Lung (tissue), 12 donors: ENCODE data around the gene PTER. TPM values are rescaled to one million over a fixed set of nuclear protein-coding genes. Genes with fewer than 3 reads are reported as not detected.

Experiments
- ATAC-seq: fragments of 200-7000 bp; cut with Tn5 transposase; one replicate; pipeline ENCODE4 v1.9.1; 2020; ENCODE audit warnings: moderate number of reproducible peaks; ENCODE audit not compliant: insufficient read depth, low FRiP score
- DNase-seq, 3 donors: peaks; one replicate each; pipeline ENCODE4 v3.0.0-alpha.2; 2013 to 2017
- H3K27ac ChIP-seq, 2 donors: one replicate each; pipeline ENCODE4 v1.5.1; 2013; ENCODE audit warnings: mild to moderate bottlenecking in 2 of 2, moderate library complexity in 2 of 2, control low read depth in 1 of 2, inconsistent platforms in 1 of 2, low read depth in 1 of 2, low read length in 1 of 2
- H3K27me3 ChIP-seq, 3 donors: one replicate each; pipeline ENCODE4 v1.5.1; 2013; ENCODE audit warnings: low read length in 2 of 3; ENCODE audit not compliant: control insufficient read depth in 3 of 3, insufficient read depth in 3 of 3
- H3K36me3 ChIP-seq, 4 donors: one replicate each; pipeline ENCODE4 v1.5.1; 2013; ENCODE audit warnings: low read length in 4 of 4, mild to moderate bottlenecking in 1 of 4, moderate library complexity in 1 of 4; ENCODE audit not compliant: control insufficient read depth in 4 of 4, insufficient read depth in 4 of 4
- H3K4me1 ChIP-seq, 5 donors: one replicate each; pipeline ENCODE4 v1.5.1; 2013; ENCODE audit warnings: low read length in 5 of 5, mild to moderate bottlenecking in 2 of 5, moderate library complexity in 1 of 5; ENCODE audit not compliant: control insufficient read depth in 5 of 5, insufficient read depth in 5 of 5
- H3K4me3 ChIP-seq: one replicate; pipeline ENCODE4 v1.5.1; 2013; ENCODE audit warnings: mild to moderate bottlenecking, control low read depth, moderate library complexity
- H3K9ac ChIP-seq, 2 donors: one replicate each; pipeline ENCODE4 v1.5.1; 2013; ENCODE audit warnings: low read length in 2 of 2, control low read depth in 1 of 2; ENCODE audit not compliant: insufficient read depth in 1 of 2
- H3K9me3 ChIP-seq, 4 donors: one replicate each; pipeline ENCODE4 v1.5.1; 2013; ENCODE audit warnings: low read length in 3 of 4, mild to moderate bottlenecking in 1 of 4, moderate library complexity in 1 of 4; ENCODE audit not compliant: control insufficient read depth in 4 of 4, insufficient read depth in 3 of 4
- CTCF ChIP-seq: IDR thresholded peaks from 2 replicates; pipeline ENCODE4 v1.5.1; 2012; ENCODE audit warnings: mild to moderate bottlenecking; ENCODE audit errors: control extremely low read depth, extremely low read depth
- WGBS, 2 donors: extraction: QIAGEN DNeasy Blood & Tissue Kit; methylation state at CpG; one replicate each; pipeline ENCODE4 v1.1.7; 2013; 5-methylcytosine and 5-hydroxymethylcytosine counted together
- polyA plus RNA-seq, 2 donors: library from polyadenylated mRNA; stranded (reverse); fragments of 200-250 nt; gene quantifications; one replicate each; pipeline ENCODE4 v1.2.1, GENCODE V29; 2013
- total RNA-seq, 2 donors: library from RNA; depleted of rRNA in 1 of 2; stranded (reverse); fragments of >200 nt in 1 of 2; gene quantifications; one replicate each; pipeline ENCODE4 v1.2.1, GENCODE V29; 2014 to 2021
- donor health status: control.
- donor health status: control.
- donor health status: Bipolar disorder and iron deficiency.
- donor health status: healthy.
- donor health status: DM: yes; HTN: yes; CAD: no.

The PTER gene
- total and polyA plus RNA-seq, 4 donors = 4.9 to 13.3 (median 10.3) TPM

DNA sequence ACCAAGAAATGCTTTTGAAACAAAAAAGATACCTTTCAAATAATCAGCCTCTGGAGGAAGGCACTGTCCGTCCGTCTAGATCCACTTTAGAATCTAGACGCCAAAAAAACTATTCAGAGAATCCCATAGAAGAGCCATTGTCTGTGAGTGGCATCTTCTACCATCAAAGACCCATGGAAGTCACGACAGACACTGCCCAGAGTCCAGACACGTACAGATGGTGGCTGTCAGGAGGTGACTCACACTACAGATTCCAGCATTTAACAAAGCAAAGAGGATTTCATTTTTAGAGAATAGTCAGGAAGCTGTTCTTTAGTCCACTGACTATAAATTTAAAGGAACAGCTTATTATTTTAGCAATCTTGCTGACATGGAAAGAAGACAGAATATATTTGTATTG, 73.2 kb downstream of the PTER start:
- WGBS, 2 donors = 85 to 94% methylated on average over 5 of the region's 5 CpGs
- H3K4me3 ChIP-seq = no peak overlapping the region
- H3K27ac ChIP-seq = no peak overlapping the region
- no peaks in the 10 kb centered on the region for H3K9me3 ChIP-seq
- DNase-seq (no peak), ATAC-seq (no peak)
- H3K36me3 ChIP-seq = peaks cover 0 to 6% (median 2%) of the 10 kb centered on the region in 4 donors
- no peaks in the 10 kb centered on the region for H3K27me3 ChIP-seq
- H3K4me1 ChIP-seq = no peaks in the 10 kb centered on the region
- no peak overlapping the region for H3K9ac ChIP-seq
- no peak for TF ChIP-seq CTCF

DNA sequence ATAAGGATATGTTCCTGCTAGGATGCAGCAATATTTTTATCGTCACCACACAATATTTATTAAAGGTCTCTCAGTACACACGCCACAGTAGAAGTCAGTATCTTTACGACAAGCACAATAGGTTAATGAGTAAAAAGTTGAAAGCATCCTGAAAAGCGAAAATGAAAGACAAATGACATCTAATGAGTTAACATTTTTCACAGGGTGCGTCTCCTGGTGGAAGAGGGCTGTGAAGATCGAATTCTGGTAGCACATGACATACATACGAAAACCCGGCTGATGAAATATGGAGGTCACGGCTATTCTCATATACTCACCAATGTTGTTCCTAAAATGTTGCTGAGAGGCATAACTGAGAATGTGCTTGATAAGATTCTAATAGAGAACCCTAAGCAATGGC, 74.0 kb downstream of the PTER start:
- no peaks in the 10 kb centered on the region for H3K27me3 ChIP-seq
- DNase-seq = no peak
- WGBS, 2 donors = 94 to 95% methylated on average over 9 of the region's 9 CpGs
- no peak overlapping the region for H3K27ac ChIP-seq
- no peak for ATAC-seq
- H3K4me1 ChIP-seq = no peaks in the 10 kb centered on the region
- peaks cover 0 to 4% (median 2%) of the 10 kb centered on the region in 4 donors for H3K36me3 ChIP-seq
- H3K4me3 ChIP-seq = no peak overlapping the region
- TF ChIP-seq CTCF = no peak
- no peak overlapping the region for H3K9ac ChIP-seq
- H3K9me3 ChIP-seq = no peaks in the 10 kb centered on the region

GRCh38 chr10:16518822-16519221, 82.0 kb downstream of the PTER start:
- peaks cover 0 to 16% (median 7%) of the 10 kb centered on the region in 5 donors for H3K4me1 ChIP-seq
- H3K36me3 ChIP-seq = peaks cover 0 to 6% (median 0%) of the 10 kb centered on the region in 4 donors
- no peak overlapping the region for H3K9ac ChIP-seq
- H3K9me3 ChIP-seq = no peaks in the 10 kb centered on the region
- DNase-seq (no peak), ATAC-seq (no peak)
- H3K27me3 ChIP-seq = peaks cover 13 to 48% (median 44%) of the 10 kb centered on the region in 3 donors
- 81 to 85% methylated on average over 4 of the region's 4 CpGs for WGBS, 2 donors
- no peak overlapping the region for H3K4me3 ChIP-seq
- no peak overlapping the region for H3K27ac ChIP-seq
- no peak for TF ChIP-seq CTCF
